Fibroblast of mammary gland (primary cell): ENCODE results near the gene LYSMD1.
"Not testable (repeated sequence)": the region's sequence is repeated elsewhere in the genome, so short reads cannot be mapped to it uniquely, and the experiment has no call there.

ENCODE experiments used
- DNase-seq: peaks from one replicate; pipeline ENCODE4 v3.0.0-alpha.2; 2010; ENCODE audit warnings: low read depth
- H3K4me3 ChIP-seq: 2 replicates; pipeline ENCODE4 v1.5.1; 2011; ENCODE audit warnings: low read depth, mild to moderate bottlenecking, low read length, moderate library complexity; ENCODE audit not compliant: control insufficient read depth
- TF ChIP-seq, protein P1 (sequence below): conservative IDR thresholded peaks from 2 replicates; pipeline ENCODE4 v1.5.1; 2011; ENCODE audit warnings: low read depth, low read length, inconsistent platforms; ENCODE audit not compliant: control insufficient read depth, insufficient read depth

LYSMD1 gene, protein sequence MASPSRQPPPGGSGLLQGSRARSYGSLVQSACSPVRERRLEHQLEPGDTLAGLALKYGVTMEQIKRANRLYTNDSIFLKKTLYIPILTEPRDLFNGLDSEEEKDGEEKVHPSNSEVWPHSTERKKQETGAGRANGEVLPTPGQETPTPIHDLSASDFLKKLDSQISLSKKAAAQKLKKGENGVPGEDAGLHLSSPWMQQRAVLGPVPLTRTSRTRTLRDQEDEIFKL

DNA sequence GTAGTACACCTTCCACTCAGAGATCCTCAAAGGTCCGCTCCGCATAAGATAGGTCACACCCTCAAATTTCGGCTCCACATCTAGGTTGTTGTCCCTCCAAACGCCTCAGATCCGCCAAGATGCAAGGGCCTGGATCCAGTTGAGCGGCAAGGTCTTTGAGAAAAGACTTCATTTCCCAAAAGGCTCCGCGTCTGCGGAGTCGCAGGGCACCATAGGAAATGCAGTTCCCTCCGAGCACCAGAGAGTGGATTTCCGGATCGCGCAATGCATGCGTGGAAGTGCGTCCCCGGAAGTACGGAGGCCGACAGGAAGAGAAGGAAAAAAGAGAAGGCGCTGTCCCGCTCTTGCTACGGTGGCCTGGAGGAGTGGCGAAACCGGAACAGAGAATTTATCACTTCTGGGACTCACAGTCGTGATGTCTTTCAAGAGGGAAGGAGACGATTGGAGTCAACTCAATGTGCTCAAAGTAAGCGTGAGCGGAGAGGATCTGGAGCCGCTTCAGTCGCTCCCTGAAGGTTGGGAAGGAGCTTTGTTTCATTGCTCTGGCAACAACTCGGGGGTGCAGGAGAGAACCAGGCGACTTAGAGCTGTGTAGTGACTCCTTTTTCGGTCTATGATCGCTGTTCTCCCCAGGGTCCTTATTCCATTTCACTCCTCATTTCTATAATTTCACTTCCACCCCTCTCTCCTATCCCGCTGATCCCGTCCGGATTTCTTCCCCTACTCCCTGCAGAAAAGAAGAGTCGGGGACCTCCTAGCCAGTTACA, at the start of gene LYSMD1, which contains the start of gene SCNM1:
Gene LYSMD1 (minus strand): TSS at position 165 of the 767 bp plus-strand sequence. CDS start 644 bp downstream, outside the sequence.
Gene SCNM1 (plus strand): TSS at position 407 of the 767 bp plus-strand sequence. CDS start 9 bp downstream, at position 416.
- peak within 1 kb of the TSS; percentile 99 for H3K4me3 ChIP-seq
- peak; percentile 99 for DNase-seq
- TF ChIP-seq, protein P1, sequence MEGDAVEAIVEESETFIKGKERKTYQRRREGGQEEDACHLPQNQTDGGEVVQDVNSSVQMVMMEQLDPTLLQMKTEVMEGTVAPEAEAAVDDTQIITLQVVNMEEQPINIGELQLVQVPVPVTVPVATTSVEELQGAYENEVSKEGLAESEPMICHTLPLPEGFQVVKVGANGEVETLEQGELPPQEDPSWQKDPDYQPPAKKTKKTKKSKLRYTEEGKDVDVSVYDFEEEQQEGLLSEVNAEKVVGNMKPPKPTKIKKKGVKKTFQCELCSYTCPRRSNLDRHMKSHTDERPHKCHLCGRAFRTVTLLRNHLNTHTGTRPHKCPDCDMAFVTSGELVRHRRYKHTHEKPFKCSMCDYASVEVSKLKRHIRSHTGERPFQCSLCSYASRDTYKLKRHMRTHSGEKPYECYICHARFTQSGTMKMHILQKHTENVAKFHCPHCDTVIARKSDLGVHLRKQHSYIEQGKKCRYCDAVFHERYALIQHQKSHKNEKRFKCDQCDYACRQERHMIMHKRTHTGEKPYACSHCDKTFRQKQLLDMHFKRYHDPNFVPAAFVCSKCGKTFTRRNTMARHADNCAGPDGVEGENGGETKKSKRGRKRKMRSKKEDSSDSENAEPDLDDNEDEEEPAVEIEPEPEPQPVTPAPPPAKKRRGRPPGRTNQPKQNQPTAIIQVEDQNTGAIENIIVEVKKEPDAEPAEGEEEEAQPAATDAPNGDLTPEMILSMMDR = no peak

DNA sequence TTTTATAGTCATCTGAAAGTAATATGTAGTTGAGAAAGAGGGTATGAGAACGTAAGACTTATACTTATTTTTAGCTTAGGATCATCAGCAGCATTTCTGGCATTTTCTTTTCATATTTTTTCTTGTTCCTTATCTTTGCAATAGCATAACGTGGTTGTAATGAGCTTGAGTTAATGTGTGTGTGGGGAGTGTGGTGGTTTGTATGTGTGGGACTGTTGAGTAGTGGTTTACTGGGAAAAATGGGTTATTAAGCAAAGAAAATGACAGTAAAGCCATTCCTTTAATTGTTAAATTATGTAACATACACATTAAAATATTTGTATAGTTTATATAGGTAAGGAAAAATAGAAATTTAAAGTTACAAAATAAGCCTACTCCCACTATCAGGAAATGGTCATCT, 47.9 kb upstream of the LYSMD1 start:
- H3K4me3 ChIP-seq = no peak overlapping the region
- TF ChIP-seq, protein P1 = no peak
- no peak for DNase-seq

DNA sequence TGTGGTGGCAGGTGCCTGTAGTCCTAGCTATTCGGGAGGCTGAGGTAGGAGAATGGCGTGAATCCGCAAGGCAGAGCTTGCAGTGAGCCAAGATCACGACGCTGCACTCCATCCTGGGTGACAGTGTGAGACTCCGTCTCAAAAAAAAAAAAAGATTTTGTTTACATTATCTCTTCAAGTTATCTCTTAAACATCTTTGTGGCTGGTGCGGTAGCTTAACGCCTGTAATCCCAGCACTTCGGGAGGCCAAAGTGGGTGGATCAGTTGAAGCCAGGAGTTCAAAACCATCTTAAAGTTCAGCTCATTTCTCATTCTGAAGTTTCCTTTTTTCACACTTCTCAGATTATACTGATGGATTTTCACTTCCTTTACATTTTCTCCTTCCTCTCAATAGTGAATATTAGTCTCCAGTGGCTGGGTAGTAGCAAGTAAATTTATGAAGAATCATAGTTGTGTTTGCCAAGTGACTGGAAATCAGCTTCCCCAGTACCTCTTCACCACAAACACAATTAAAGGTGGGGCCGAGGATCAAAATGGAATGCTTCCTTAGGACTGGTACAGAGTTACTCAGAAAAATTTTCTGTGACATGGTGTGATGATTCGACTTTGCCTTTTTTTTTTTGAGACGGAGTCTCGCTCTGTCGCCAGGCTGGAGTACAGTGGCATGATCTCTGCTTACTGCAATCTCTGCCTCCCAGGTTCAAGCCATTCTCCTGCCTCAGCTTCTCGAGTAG, 46.4 kb upstream of the LYSMD1 start:
- no peak for DNase-seq
- TF ChIP-seq, protein P1 = no peak
- H3K4me3 ChIP-seq = no peak overlapping the region

DNA sequence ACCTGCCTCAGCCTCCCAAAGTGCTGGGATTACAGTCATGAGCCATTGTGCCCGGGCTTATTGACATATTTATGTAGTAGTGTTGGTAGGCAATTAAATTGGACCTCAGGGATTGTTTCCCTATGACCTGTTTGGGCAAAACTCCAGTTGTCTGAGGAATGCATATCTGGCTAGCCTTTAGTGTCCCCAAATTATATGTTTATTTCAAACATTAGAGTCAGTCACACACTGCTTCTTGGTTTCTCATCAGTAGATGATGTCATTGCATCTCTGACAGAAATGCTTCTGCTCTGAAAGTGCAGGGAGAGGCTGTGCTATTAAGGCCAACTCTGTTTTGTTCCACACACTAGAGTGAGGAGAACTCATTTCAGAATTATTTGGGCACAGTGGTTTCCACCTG, 45.1 kb upstream of the LYSMD1 start:
- no peak overlapping the region for H3K4me3 ChIP-seq
- peak; percentile 42 for DNase-seq
- TF ChIP-seq, protein P1 = no peak

DNA sequence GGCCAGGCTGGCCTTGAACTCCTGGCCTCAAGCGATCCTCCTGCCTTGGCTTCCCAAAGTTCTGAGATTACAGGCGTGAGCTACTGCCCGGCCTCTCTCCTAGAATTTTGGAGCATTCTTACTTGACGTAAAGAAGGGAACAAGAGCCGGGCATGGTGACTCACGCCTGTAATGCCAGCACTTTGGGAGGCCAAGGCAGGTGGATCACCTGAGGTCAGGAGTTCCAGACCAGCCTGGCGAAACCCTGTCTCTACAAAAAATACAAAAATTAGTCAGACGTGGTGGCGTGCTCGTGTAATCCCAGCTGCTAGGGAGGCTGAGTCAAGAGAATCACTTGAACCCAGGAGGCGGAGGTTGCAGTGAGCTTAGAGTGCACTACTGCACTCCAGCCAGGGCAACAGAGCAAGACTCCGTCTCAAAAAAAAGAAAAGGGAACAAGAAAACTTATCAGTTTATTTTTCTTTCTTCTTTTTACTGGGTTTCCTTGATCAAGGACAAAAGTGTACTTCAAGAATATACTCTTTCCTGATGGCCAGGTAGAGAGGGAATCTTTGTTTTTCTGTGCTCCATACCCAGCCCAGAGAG, 39.8 kb upstream of the LYSMD1 start:
- not testable (repeated sequence) for H3K4me3 ChIP-seq, DNase-seq

DNA sequence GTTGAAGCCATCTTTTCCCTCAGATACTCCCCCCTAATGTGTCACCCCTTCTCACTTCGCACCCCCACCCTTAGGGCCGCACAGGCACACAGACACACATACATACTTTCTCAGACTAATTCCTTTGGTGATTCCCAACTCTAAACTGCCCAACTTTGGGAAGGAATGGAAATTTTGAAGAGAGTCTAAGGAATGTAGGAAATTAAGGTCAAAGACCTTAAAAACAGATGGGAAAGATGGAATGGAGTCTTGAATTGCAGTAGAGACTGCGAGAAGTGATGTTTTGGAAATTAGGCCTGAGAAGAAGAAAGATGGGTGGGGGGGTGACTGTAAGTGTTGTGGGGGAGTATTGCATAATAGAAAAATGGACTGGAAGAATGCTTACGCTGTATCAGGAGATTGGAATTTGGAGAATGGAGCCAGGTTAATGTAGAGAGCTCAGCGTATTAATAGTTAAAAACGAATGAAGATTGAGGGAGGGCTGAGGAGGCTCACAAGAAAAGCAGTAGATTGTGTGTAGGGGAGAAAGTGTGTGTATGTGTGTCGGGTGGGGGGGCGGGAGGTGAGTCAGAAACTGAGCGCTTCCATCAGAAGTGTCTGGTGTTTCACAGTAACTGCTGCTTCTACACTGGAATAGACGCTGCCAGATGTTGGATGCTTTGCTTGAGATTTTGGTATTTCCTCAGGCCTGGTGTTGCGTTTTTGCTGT, 34.3 kb upstream of the LYSMD1 start:
- peak overlapping the region; percentile 100 for H3K4me3 ChIP-seq
- TF ChIP-seq, protein P1 = no peak
- peak; percentile 89 for DNase-seq
